Pulmonary artery endothelial cell (primary cell): ENCODE data around the gene WDPCP. TPM values are rescaled to one million over a fixed set of nuclear protein-coding genes. Genes with fewer than 3 reads are reported as not detected.
"Not testable (repeated sequence)": the region's sequence is repeated elsewhere in the genome, so short reads cannot be mapped to it uniquely, and the experiment has no call there.

Experiments used
- DNase-seq: peaks from one replicate; pipeline ENCODE4 v3.0.0-alpha.2; 2011; ENCODE audit warnings: low read depth, low spot score
- total RNA-seq: library from RNA; depleted of rRNA; stranded (reverse); fragments of >200 nt; gene quantifications from 2 replicates; pipeline ENCODE4 v1.2.3, GENCODE V29; 2014

The WDPCP gene
- total RNA-seq, 1 donor from 2014 or later, result 6.0 TPM

- no peak for DNase-seq
Measured at GRCh38 chr2:63544017-63544627, 44.2 kb downstream of the WDPCP start.

- no peak for DNase-seq
Measured at GRCh38 chr2:63539416-63540162, 48.7 kb downstream of the WDPCP start.

- DNase-seq, result no peak
Measured at GRCh38 chr2:63538390-63538789, 49.9 kb downstream of the WDPCP start.

GRCh38 chr2:63537306-63537705 lies 51.0 kb downstream of the WDPCP start:
- DNase-seq, result no peak

- no peak for DNase-seq
Measured at GRCh38 chr2:63530704-63531279, 57.5 kb downstream of the WDPCP start.

GRCh38 chr2:63525905-63526304 lies 62.4 kb downstream of the WDPCP start:
- DNase-seq, result no peak

GRCh38 chr2:63522950-63523349 lies 65.3 kb downstream of the WDPCP start:
- no peak for DNase-seq

- no peak for DNase-seq
Measured at GRCh38 chr2:63520793-63521192, 67.5 kb downstream of the WDPCP start.

- DNase-seq, result no peak
Measured at GRCh38 chr2:63514781-63515180, 73.5 kb downstream of the WDPCP start.

- DNase-seq, result no peak
Measured at GRCh38 chr2:63514237-63514716, 74.0 kb downstream of the WDPCP start.

- no peak for DNase-seq
Measured at GRCh38 chr2:63506320-63506719, 82.0 kb downstream of the WDPCP start.

GRCh38 chr2:63503818-63504217 lies 84.5 kb downstream of the WDPCP start:
- DNase-seq, result no peak

- no peak for DNase-seq
Measured at GRCh38 chr2:63500398-63500797, 87.9 kb downstream of the WDPCP start.

GRCh38 chr2:63497576-63497975 lies 90.7 kb downstream of the WDPCP start:
- DNase-seq, result no peak

- DNase-seq, result no peak
Measured at GRCh38 chr2:63494968-63495367, 93.3 kb downstream of the WDPCP start.

- DNase-seq, result no peak
Measured at GRCh38 chr2:63494100-63494499, 94.2 kb downstream of the WDPCP start.

GRCh38 chr2:63488118-63488713 lies 100.1 kb downstream of the WDPCP start:
- DNase-seq, result peak; percentile 3

GRCh38 chr2:63486861-63487290 lies 101.4 kb downstream of the WDPCP start:
- no peak for DNase-seq

- no peak for DNase-seq
Measured at GRCh38 chr2:63484901-63485300, 103.4 kb downstream of the WDPCP start.

GRCh38 chr2:63484481-63484880 lies 103.8 kb downstream of the WDPCP start:
- DNase-seq, result no peak

- no peak for DNase-seq
Measured at GRCh38 chr2:63477686-63478085, 110.6 kb downstream of the WDPCP start.

- not testable (repeated sequence) for DNase-seq
Measured at GRCh38 chr2:63469313-63469712, 119.0 kb downstream of the WDPCP start.
